8988T (cell line): ENCODE measurements around the gene PRELP.
"Not testable (repeated sequence)": the region's sequence is repeated elsewhere in the genome, so short reads cannot be mapped to it uniquely, and the experiment has no call there.

Experiments used
- DNase-seq: peaks from one replicate; pipeline ENCODE4 v3.0.0; 2011

The PRELP gene

GRCh38 chr1:203454986-203455471 is 20.6 kb upstream of the PRELP start:
- no peak for DNase-seq

- no peak for DNase-seq
These were observed 19.9 kb upstream of the PRELP start for GRCh38 chr1:203455706-203456105.

GRCh38 chr1:203456577-203456976 is 19.0 kb upstream of the PRELP start:
- no peak for DNase-seq

- DNase-seq = no peak
These were observed 17.5 kb upstream of the PRELP start for GRCh38 chr1:203458078-203458477.

- no peak for DNase-seq
These were observed 15.9 kb upstream of the PRELP start for GRCh38 chr1:203459671-203460201.

- no peak for DNase-seq
These were observed 13.9 kb upstream of the PRELP start for GRCh38 chr1:203461717-203462116.

GRCh38 chr1:203462143-203462542 is 13.5 kb upstream of the PRELP start:
- no peak for DNase-seq

GRCh38 chr1:203462878-203463277 is 12.7 kb upstream of the PRELP start:
- no peak for DNase-seq

GRCh38 chr1:203463469-203464062 is 12.0 kb upstream of the PRELP start:
- DNase-seq = no peak

- DNase-seq = no peak
These were observed 11.4 kb upstream of the PRELP start for GRCh38 chr1:203464226-203464625.

- DNase-seq = no peak
These were observed 10.9 kb upstream of the PRELP start for GRCh38 chr1:203464743-203465142.

- DNase-seq = no peak
These were observed 10.3 kb upstream of the PRELP start for GRCh38 chr1:203465146-203465798.

GRCh38 chr1:203465948-203466347 is 9.7 kb upstream of the PRELP start:
- no peak for DNase-seq

GRCh38 chr1:203466906-203467549 is 8.6 kb upstream of the PRELP start:
- not testable (repeated sequence) for DNase-seq

GRCh38 chr1:203467550-203467921 is 8.1 kb upstream of the PRELP start:
- no peak for DNase-seq

GRCh38 chr1:203468326-203468725 is 7.3 kb upstream of the PRELP start:
- DNase-seq = no peak

- no peak for DNase-seq
These were observed 5.4 kb upstream of the PRELP start for GRCh38 chr1:203470240-203470639.

- DNase-seq = no peak
These were observed 3.8 kb upstream of the PRELP start for GRCh38 chr1:203471841-203472240.

- no peak for DNase-seq
These were observed 2.3 kb upstream of the PRELP start for GRCh38 chr1:203473281-203473680.

- no peak for DNase-seq
These were observed 1.8 kb upstream of the PRELP start for GRCh38 chr1:203473781-203474305.

- no peak for DNase-seq
These were observed 709 bp downstream of the PRELP start for GRCh38 chr1:203476216-203476814.

- no peak for DNase-seq
These were observed 2.1 kb downstream of the PRELP start for GRCh38 chr1:203477748-203478147.

- no peak for DNase-seq
These were observed 2.6 kb downstream of the PRELP start for GRCh38 chr1:203478231-203478630.
